Esophagus squamous epithelium (tissue), 5 donors: Measurements from ENCODE around the gene OR52B4. TPM values are rescaled to one million over a fixed set of nuclear protein-coding genes. Genes with fewer than 3 reads are reported as not detected.
"Not testable (repeated sequence)": the region's sequence is repeated elsewhere in the genome, so short reads cannot be mapped to it uniquely, and the experiment has no call there.

Experiments
- DNase-seq: peaks from one replicate; lab custom pipeline; 2025; lab: John Stamatoyannopoulos, UW
- H3K27ac ChIP-seq, 4 donors: fragments of 200-600 bp; sonication (generic); one replicate each; pipeline ENCODE4 v1.5.1; 2016 to 2019; ENCODE audit warnings: mild to moderate bottlenecking in 1 of 4
- H3K27me3 ChIP-seq, 4 donors: fragments of 200-600 bp; sonication (generic); 1 replicate in 3 of 4; 2 replicates in 1 of 4; pipeline versions ENCODE4 v1.5.1 to v1.6.0; 2017 to 2021; ENCODE audit warnings: antibody characterized with exemption in 1 of 4
- H3K36me3 ChIP-seq, 3 donors: fragments of 200-600 bp; sonication (generic); one replicate each; pipeline ENCODE4 v1.5.1; 2016 to 2019
- H3K4me1 ChIP-seq, 3 donors: fragments of 200-600 bp; sonication (generic); one replicate each; pipeline ENCODE4 v1.5.1; 2017 to 2019
- H3K4me3 ChIP-seq, 4 donors: fragments of 200-600 bp; sonication (generic); 1 replicate in 3 of 4; 2 replicates in 1 of 4; pipeline ENCODE4 v1.5.1; 2016 to 2019; ENCODE audit warnings: mild to moderate bottlenecking in 2 of 4, moderate library complexity in 1 of 4
- H3K9me3 ChIP-seq, 3 donors: fragments of 200-600 bp; sonication (generic); one replicate each; pipeline ENCODE4 v1.5.1; 2016 to 2019
- POLR2A ChIP-seq, 4 donors: fragments of 450-650 bp; IDR thresholded peaks; one replicate each; pipeline ENCODE4 v1.6.1; 2017; ENCODE audit warnings: antibody characterized with exemption in 4 of 4, mild to moderate bottlenecking in 4 of 4, moderate library complexity in 3 of 4
- WGBS, 2 donors: methylation state at CpG; one replicate each; pipeline ENCODE4 v1.1.5; 2018; 5-methylcytosine and 5-hydroxymethylcytosine counted together
- intact Hi-C: fragments of 100-400 bp; cut with DNase I; formaldehyde crosslinking; loops from one replicate; pipeline ENCODE4 v1.15.0; 2022
- total RNA-seq, 4 donors: library from RNA; depleted of rRNA; stranded (reverse); fragments of >200 nt; gene quantifications; one replicate each; pipeline ENCODE4 v1.1.0, GENCODE V29; 2016
- TF ChIP-seq, protein P1 (sequence below), 6 experiments: fragments of 450-650 bp in 4 of 6; fragments of 200-600 bp in 2 of 6; sonication (generic) in 2 of 6; IDR thresholded peaks; one replicate each; pipeline ENCODE4 v1.5.1; 2016 to 2019; ENCODE audit warnings: antibody characterized with exemption in 6 of 6, mild to moderate bottlenecking in 4 of 6, moderate library complexity in 4 of 6
- donor health status: DM: yes; HTN: yes; CAD: no.

Gene OR52B4
- total RNA-seq = not detected

DNA sequence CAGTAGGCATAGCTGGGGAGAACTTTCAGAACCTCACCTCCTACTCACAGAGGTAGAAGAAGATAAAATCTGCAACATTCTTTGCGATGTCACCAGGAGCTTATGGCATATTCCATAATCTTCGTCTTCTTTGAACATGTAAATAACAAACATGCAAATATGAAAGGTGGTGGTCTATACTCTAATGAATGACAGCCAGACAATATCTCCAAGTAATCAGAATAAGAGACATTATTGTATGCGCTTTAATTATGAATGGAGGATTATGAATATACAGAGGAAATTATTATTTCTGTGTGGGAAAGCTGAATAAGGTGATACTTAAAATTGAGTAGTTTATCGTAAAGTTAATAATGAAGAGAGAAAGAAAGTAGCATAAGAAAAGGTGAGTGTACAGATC is at the start of gene OR52B4:
Gene OR52B4, minus strand, starts transcription at position 101 of the 400 bp plus-strand sequence. Its CDS starts 91 bp downstream, at position 10.
- Histone ChIP-seq H3K27ac (no peak within 1 kb of the TSS), H3K4me1 (no peaks in the 10 kb centered on the region), H3K36me3 (no peaks in the 10 kb centered on the region), H3K27me3 (no peaks in the 10 kb centered on the region), H3K4me3 (no peak within 1 kb of the TSS), H3K9me3 (no peaks in the 10 kb centered on the region)
- WGBS, 2 donors = 84 to 89% methylated on average over 4 of the region's 4 CpGs
- DNase-seq = no peak
- intact Hi-C loops = no loop called here
- TF ChIP-seq POLR2A (IDR thresholded peaks at IDR 0.05) = no peak
- TF ChIP-seq, protein P1, sequence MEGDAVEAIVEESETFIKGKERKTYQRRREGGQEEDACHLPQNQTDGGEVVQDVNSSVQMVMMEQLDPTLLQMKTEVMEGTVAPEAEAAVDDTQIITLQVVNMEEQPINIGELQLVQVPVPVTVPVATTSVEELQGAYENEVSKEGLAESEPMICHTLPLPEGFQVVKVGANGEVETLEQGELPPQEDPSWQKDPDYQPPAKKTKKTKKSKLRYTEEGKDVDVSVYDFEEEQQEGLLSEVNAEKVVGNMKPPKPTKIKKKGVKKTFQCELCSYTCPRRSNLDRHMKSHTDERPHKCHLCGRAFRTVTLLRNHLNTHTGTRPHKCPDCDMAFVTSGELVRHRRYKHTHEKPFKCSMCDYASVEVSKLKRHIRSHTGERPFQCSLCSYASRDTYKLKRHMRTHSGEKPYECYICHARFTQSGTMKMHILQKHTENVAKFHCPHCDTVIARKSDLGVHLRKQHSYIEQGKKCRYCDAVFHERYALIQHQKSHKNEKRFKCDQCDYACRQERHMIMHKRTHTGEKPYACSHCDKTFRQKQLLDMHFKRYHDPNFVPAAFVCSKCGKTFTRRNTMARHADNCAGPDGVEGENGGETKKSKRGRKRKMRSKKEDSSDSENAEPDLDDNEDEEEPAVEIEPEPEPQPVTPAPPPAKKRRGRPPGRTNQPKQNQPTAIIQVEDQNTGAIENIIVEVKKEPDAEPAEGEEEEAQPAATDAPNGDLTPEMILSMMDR (IDR thresholded peaks at IDR 0.05) = no peak

DNA sequence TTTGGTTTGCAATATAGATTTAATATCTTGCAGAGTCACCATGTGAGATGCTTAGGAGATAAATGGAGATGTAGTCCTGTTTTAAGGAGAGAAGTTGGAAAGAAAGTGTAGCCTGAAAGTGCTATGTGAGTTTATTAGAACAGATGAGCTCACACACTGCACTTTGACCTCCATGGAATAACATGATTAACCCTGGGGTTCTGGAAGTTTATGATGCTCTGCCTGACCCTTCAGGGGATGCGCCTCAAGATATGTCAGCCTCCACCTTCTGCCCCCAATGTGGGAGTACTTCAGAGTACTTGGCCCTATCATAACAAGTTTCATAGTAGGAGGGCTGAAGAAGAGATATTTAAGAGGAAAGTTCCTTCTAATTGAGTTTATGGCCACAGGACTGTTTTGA is 48.6 kb upstream of the OR52B4 start:
- Histone ChIP-seq H3K9me3 (no peaks in the 10 kb centered on the region), H3K27ac (no peak overlapping the region), H3K4me3 (no peak overlapping the region), H3K27me3 (no peaks in the 10 kb centered on the region), H3K36me3 (no peaks in the 10 kb centered on the region), H3K4me1 (no peaks in the 10 kb centered on the region)
- intact Hi-C loops = no loop called here
- WGBS, 2 donors = 58 to 75% methylated on average over 1 of the region's 1 CpG
- DNase-seq = no peak
- TF ChIP-seq, protein P1 (IDR thresholded peaks at IDR 0.05) = no peak
- TF ChIP-seq POLR2A (IDR thresholded peaks at IDR 0.05) = no peak

DNA sequence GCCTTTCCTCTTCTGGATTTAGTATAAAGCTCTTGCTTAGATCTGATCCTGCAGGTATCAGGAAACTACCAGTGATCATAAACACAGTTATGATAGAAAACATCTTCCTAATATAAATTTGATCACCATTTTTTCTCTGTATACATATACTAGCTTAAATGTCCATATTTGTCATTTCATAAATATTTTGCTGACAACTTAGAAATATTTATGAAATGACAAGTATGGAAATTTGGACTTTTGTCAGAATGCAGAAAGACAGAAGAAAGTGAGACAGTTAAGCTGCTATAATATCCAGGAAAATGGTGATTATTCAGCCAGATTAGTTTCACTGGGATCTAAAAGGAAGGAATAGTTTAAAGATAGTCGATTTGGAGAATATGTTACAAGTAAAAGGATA is 48.1 kb upstream of the OR52B4 start:
- Histone ChIP-seq H3K9me3 (no peaks in the 10 kb centered on the region), H3K27ac (no peak overlapping the region), H3K36me3 (no peaks in the 10 kb centered on the region), H3K4me3 (no peak overlapping the region), H3K4me1 (no peaks in the 10 kb centered on the region), H3K27me3 (no peaks in the 10 kb centered on the region)
- DNase-seq = no peak
- TF ChIP-seq, protein P1 (IDR thresholded peaks at IDR 0.05) = no peak
- TF ChIP-seq POLR2A (IDR thresholded peaks at IDR 0.05) = no peak
- intact Hi-C loops = no loop called here
- WGBS, 2 donors = 38 to 54% methylated on average over 1 of the region's 1 CpG

DNA sequence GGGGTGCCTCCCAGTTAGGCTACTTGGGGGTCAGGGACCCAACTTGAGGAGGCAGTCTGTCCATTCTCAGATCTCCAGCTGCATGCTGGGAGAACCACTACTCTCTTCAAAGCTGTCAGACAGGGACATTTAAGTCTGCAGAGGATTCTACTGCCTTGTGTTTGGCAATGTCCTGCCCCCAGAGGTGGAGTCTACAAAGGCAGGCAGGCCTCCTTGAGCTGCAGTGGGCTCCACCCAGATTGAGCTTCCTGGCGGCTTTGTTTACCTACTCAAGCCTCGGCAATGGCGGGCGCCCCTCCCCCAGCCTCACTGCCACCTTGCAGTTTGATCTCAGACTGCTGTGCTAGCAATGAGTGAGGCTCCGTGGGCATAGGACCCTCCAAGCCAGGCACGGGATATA is 38.0 kb upstream of the OR52B4 start:
- H3K27ac ChIP-seq, H3K27me3 ChIP-seq, DNase-seq, H3K4me1 ChIP-seq, intact Hi-C loops, H3K9me3 ChIP-seq, H3K4me3 ChIP-seq, H3K36me3 ChIP-seq: not testable (repeated sequence)
- WGBS, 2 donors = 84% methylated on average over 4 of the region's 6 CpGs; no CpG with 5 or more reads in 1 of the 2 donors

DNA sequence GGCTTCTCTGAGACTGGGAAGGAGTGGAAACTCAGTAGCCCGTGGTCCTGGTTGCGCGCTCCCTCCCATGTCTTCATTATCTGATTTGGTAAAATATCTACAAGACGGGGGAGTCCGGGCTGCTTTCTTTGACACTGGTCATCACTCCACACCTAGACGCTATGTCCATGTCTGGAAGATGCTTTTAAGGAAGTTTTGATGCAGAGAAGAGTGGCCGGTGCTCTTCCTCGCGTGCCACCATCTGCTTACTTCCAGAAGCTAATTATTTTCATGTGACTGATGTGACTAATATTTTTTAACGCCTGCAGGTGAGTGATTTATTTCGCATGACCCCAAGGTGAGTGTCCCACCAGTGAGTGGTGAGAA is 25.7 kb upstream of the OR52B4 start:
- peak overlapping the region; percentile 66 to 98 (median 84) for H3K4me3 ChIP-seq
- DNase-seq = no peak
- H3K4me1 ChIP-seq = peaks cover 0 to 17% (median 3%) of the 10 kb centered on the region in 3 donors
- peak overlapping the region in 1 of 4 donors; percentile 85 for H3K27ac ChIP-seq
- H3K9me3 ChIP-seq = no peaks in the 10 kb centered on the region
- intact Hi-C loops = no loop called here
- 17 to 25% methylated on average over 11 of the region's 11 CpGs for WGBS, 2 donors
- H3K27me3 ChIP-seq = no peaks in the 10 kb centered on the region
- no peak for TF ChIP-seq POLR2A (IDR thresholded peaks at IDR 0.05)
- TF ChIP-seq, protein P1 (IDR thresholded peaks at IDR 0.05) = no peak
- H3K36me3 ChIP-seq = peaks cover 0 to 16% (median 13%) of the 10 kb centered on the region in 3 donors
